ENCODE measurements around the gene CIB4.

The CIB4 gene

DNA sequence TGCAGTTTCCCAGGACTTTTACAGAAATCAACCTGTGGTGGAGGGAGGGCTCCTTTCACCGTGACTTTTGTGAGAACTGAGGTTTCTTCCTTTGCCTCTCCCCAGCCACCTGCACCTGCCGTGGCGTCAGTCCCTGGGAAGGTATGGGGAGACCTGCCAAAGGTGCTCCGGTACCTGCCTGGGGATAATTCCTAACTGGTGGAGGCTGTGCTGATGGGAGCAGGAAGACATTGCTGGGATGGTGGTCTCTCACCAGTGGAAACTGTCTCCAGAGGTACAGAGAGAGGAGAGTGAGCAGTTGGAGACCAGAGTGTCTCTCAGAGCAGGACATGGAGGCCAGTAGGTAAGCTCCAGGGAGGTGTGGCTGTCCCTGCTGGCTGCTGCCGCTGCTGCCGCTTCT, 52.6 kb downstream of the CIB4 start:
- TF ChIP-seq GATA1 (IDR thresholded peaks at IDR 0.05; ENCODE audit: low read depth, low read length): no peak
- no peak for TF ChIP-seq POLR2A (IDR thresholded peaks at IDR 0.05; ENCODE audit: low read length)
- DNase-seq: no peak

DNA sequence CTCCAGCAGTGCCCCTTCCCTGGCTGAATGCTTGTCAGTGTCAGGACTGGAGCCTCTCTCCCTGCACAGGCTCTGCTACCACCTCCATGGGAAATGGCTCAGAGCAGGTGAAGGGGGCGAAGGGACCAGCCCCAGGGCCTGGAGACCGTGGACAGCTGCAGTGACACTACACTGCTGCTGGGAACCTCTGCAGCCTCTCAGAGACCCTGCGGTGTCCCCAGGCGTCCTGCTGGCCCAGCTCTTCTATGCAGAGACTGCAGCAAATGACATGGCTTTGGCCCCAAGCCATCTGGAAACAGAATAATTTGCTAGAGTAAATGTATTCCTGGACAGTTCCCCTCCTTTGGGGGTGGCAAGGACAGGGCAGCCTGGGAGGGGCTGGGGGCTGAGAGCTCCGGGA, 53.2 kb downstream of the CIB4 start:
- TF ChIP-seq GATA1 (IDR thresholded peaks at IDR 0.05; ENCODE audit: low read depth, low read length) (no peak), POLR2A (IDR thresholded peaks at IDR 0.05; ENCODE audit: low read length) (no peak)
- DNase-seq: no peak

DNA sequence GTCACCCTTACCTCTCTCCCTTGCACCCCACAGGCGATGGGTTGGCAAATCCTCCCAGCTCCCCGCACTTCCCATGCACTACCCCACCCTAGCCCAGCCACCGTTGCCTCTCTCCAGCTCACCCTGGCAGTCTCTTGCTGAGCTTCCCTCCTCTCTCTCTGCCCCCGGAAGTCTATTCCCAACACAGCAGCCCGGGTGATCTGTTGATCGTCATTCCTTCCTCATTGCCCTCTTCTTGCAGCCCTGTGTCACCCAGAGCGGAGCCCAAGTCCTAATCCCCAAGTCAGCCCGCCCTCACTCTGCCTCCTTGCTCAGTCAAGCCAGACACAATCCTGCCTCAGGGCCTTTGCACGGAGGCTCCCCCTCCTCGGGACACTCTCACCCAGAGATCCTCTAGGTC, 55.2 kb downstream of the CIB4 start:
- DNase-seq: no peak
- no peak for TF ChIP-seq GATA1 (IDR thresholded peaks at IDR 0.05; ENCODE audit: low read depth, low read length)
- no peak for TF ChIP-seq POLR2A (IDR thresholded peaks at IDR 0.05; ENCODE audit: low read length)

DNA sequence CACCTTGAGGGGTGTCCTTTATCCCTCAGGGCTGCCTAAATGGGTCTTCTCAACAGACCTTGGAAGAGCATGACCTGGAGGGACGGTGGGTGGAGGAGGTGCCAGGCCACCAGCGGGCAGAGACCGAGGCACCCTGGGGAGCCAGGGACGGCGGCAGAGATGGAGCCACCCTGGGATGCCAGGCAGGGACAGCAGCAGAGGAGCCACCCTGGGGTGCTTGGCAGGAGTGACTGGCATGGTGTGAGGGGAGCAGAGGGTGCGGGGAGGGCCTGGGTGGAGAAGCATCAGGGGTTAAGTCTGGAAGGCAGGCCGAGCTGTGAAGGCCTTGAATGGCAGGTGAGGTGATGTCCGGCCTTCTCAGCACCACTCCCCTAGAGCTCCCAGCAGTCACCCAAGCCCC, 56.1 kb downstream of the CIB4 start:
- TF ChIP-seq GATA1 (IDR thresholded peaks at IDR 0.05; ENCODE audit: low read depth, low read length) (no peak), POLR2A (IDR thresholded peaks at IDR 0.05; ENCODE audit: low read length) (no peak)
- DNase-seq: no peak

DNA sequence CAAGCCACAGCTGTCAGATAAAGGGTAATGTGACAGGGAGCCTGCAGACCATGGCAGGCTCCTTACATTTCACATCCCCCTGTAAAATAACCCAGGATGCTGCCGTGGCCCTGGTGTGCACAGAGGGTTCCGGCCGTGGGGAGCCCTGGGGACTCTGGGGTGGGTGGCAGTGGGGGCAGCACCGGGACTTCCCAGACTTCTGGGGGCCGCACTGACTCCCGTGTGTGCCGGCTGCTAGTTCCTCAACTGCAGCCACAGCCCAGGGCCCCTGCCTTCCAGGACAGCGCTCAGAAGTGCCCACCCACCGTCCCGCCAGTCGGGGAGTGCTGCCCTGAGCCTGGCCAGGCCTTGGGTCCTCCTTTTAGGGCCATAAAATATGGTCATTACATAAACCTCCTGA, 56.5 kb downstream of the CIB4 start:
- DNase-seq: no peak
- TF ChIP-seq POLR2A (IDR thresholded peaks at IDR 0.05; ENCODE audit: low read length) (no peak), GATA1 (IDR thresholded peaks at IDR 0.05; ENCODE audit: low read depth, low read length) (no peak)

DNA sequence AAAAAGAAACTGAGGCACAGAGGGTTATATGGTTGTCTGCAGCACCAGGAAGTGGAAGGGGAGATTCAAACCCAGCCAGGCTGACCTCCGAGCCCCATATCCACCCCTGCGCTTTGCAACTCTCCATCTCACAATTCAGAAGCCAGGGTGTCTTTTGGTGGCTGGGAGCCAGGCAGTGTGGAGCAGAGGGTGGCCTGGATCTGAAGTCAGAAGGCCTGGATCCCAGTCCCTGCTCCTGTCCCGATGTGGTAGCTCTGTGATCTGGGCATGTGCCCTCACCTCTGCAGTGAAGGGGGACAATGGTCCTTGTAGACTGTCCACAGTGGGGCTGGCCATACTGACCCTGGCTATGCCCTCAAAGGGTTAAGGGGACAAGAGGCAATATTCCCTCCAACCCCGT, 57.0 kb downstream of the CIB4 start:
- no peak for DNase-seq
- TF ChIP-seq POLR2A (IDR thresholded peaks at IDR 0.05; ENCODE audit: low read length) (no peak), GATA1 (IDR thresholded peaks at IDR 0.05; ENCODE audit: low read depth, low read length) (no peak)

DNA sequence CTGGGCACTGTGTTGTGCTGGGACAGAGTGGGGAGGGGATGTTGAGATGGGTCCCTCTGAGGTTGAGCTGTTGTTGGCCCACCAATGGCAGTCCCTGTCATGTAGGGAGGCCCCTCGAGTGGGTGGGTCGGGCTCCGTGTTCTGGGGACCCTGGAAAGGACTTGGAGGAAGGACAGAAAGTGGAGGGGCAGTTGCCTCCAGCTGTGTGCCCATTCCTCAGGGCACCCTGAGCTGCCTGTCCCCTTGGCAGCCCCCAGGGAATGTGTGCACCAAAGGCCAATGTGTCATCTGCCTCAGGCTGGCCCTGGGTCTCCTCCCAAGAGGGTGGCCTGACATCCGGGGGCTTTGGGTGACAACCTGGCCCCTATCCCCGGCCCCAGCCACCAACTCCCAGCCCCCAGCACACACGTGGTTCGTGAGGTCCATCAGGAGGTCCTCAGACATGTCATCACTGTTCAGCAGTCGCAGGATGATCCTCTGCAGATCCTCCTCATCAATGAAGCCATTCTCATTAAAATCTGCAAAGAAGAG, 57.7 kb downstream of the CIB4 start:
- no peak for TF ChIP-seq GATA1 (IDR thresholded peaks at IDR 0.05; ENCODE audit: low read depth, low read length)
- TF ChIP-seq POLR2A (IDR thresholded peaks at IDR 0.05; ENCODE audit: low read length): no peak
- no peak for DNase-seq

DNA sequence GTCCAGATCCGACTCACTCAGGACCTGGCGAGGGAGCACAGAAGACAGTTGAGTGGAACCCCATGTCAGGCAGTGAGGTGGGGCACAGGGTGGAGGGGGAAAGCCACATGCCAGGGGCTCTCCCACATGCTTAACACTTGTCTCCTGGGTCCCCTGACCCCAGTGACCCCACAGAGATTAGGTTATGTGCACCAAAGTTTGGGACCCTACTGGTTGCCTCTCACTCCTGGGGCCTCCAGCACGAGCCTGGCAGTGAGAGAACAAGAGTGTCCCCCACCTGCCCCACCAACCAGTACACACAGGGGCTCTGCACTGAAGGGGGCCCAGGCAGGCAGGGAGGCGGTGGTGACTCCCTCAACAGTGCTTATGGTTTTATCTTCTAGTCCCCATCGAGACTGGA, 58.3 kb downstream of the CIB4 start:
- TF ChIP-seq POLR2A (IDR thresholded peaks at IDR 0.05; ENCODE audit: low read length) (no peak), GATA1 (IDR thresholded peaks at IDR 0.05; ENCODE audit: low read depth, low read length) (no peak)
- DNase-seq: no peak

DNA sequence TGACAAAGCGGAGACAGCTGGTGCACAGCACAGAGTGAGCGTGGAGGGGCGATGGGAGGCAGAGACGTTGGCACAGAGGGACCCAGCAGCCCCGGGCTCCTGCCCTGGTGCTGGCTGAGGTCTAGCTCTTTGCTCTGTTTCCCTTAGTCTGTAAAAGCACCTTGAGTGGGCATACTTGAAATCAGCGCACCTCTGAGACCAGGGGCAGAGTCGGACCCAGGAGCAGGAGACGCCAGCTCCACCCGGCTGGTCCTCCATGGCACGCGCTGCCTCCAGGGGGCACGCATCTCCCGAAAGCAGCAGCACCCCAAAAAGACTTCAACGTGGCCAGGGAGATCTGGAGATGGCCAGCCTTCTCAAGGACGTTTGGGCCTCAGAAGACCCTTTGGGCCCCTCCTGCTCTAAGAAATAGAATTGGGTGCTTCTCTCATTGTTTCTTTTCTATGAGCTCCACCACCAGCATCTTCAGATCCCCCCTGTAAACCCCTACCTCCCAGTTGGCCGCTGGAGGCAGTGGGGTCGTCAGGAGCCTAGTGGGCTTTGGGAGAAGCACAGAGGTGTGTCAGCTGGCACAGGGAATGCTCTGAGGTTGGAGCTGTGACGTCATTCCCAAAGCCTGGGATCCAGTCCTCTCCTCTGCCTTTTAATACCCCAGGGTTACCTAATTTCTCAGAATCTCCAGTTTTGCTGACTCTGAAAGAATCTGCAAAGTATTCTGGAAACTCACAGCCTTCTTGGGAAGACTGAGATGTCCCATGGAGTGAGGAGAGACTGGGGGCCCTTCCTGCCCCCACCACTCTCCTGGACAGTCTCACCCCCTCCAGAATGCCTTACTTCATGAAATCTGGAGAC, 58.9 kb downstream of the CIB4 start:
- DNase-seq: no peak

DNA sequence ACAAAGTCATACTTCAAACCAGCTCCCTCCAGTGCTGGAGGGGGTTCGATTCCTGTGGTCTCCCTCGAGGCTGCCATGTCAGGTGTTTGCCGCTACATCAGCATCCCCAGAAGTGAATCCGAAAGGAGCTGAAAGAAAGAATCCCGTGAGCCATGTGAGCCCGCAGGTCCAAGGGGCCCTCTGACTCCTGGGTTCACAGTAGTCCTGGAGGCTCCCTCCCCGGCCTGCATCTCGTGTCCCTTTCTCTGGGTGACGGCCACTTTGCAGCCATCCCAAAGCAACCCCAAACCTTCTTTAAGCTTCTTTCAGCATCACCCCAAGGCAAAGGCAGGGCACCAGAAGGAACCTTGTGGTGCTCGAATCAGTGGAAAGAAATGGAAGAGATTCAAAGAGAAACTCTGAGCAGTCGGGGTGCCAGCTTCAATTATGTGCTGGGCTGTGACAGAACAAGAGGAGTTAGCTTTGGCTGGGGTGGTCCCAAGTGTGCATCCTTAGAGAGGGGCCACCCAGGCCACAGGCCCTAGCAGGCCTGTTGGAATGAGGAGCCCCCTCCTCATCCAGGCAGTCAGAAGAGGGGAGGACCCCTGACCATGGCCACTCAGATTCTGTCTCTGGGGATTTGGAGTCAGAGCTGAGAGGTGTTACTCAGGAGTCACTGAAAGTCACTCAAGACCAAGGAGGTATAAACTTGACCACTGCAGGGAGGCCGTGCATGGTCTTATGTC, 59.7 kb downstream of the CIB4 start:
- TF ChIP-seq POLR2A (IDR thresholded peaks at IDR 0.05; ENCODE audit: low read length): no peak
- TF ChIP-seq GATA1 (IDR thresholded peaks at IDR 0.05; ENCODE audit: low read depth, low read length): no peak

More for the DNA sequence above, 58.9 kb downstream of the CIB4 start:
- TF ChIP-seq POLR2A (IDR thresholded peaks at IDR 0.05; ENCODE audit: low read length): no peak
- no peak for TF ChIP-seq GATA1 (IDR thresholded peaks at IDR 0.05; ENCODE audit: low read depth, low read length)

DNA sequence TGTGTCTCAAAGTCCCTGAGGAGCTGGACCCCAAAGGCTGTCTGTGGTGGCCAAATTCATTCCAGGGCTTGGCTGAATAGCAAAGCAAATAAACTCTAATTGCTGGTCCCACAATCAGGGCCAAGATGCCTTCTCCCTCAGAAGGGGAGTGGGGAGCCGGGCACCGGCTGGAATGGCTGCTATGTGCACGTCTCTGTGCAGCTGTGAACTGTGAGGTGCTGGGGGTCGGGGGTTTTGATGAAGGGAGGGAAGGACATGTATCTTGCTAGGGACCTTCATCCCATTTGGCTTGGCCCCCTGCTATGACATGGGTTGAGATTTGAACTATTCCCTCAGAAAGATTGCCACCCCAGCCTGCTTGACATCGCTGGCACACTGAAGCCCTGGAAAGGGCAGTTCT, 60.4 kb downstream of the CIB4 start:
- TF ChIP-seq POLR2A (IDR thresholded peaks at IDR 0.05; ENCODE audit: low read length) (no peak), GATA1 (IDR thresholded peaks at IDR 0.05; ENCODE audit: low read depth, low read length) (no peak)
- no peak for DNase-seq

More for the DNA sequence above, 59.7 kb downstream of the CIB4 start:
- DNase-seq: no peak

DNA sequence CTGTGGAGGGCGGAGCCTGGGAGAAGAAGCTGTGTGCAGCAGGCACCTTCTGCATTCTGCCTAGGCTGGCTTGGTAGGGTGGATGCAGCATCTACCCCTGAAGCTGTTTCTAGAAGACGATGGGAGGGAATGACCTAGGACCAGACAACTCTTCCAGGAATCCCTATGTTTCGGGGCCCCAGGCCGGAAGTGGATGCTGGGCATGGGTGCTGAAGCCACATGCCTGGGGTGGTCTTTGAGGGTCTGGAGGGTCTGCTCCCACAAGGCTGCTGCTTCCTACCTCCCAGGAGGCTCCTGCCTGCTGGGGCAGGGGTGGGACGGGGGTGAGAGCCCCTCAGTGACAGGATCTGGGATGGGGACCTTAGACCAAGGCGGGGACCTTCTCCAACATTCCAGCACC, 61.0 kb downstream of the CIB4 start:
- no peak for DNase-seq
- TF ChIP-seq POLR2A (IDR thresholded peaks at IDR 0.05; ENCODE audit: low read length) (no peak), GATA1 (IDR thresholded peaks at IDR 0.05; ENCODE audit: low read depth, low read length) (no peak)

DNA sequence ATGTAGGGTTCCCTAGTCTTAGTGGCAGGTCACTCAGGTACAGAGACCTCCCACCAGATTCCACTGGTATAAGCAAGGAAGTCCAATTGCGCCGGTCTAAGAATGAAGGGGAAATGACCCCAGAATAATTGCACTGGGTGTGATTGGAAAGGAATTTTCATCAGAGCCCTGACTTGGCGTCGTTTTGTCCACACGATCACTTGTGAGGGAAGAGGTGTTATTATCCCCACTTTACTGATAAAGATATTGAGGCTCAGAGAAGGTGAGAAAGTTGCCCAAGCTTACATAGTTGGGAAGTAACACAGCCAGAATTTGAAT, 61.5 kb downstream of the CIB4 start:
- DNase-seq: no peak
- TF ChIP-seq GATA1 (IDR thresholded peaks at IDR 0.05; ENCODE audit: low read depth, low read length) (no peak), POLR2A (IDR thresholded peaks at IDR 0.05; ENCODE audit: low read length) (no peak)

DNA sequence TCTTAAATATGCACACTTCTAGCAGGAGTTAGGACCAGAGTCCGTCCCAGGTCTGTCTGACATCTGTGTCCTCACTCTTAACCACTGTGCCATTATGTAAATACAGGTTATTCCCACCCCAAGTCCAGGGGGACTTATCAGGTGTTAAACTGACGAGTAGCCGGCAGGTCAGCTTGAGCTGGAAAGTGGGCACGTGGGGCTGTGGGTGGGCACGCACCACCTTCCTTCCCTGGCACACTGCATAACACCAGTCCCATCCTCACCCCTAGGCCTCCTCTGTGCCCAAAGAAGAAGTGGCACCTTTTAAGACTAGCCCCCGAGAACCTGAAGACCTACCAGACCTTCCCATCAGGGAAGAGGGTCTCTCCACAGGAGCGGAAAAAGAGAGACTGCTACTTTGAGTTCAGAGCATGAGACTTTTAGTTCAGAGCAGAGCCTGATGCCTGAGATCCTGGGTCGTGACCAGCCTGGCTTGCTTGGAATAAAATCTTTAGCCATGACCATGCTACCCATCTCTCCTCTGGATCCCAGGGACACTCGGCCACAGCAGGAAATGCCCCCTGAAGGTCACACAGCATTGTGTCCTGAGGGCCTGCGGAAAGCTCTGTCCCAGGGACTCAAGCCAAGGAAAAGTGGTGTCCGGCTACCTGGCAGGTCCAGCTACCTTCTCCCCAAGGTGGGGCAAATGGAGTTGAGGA, 62.0 kb downstream of the CIB4 start:
- TF ChIP-seq GATA1 (IDR thresholded peaks at IDR 0.05; ENCODE audit: low read depth, low read length) (no peak), POLR2A (IDR thresholded peaks at IDR 0.05; ENCODE audit: low read length) (no peak)
- DNase-seq: no peak
